H4 (cell line): ENCODE results near the gene CETN2. TPM values are rescaled to one million over a fixed set of nuclear protein-coding genes. Genes with fewer than 3 reads are reported as not detected.
"Not testable (repeated sequence)": the region's sequence is repeated elsewhere in the genome, so short reads cannot be mapped to it uniquely, and the experiment has no call there.

Experiments used
- DNase-seq: peaks from one replicate; pipeline ENCODE4 v3.0.0-alpha.2; 2015; ENCODE audit warnings: low spot score
- total RNA-seq: library from RNA; depleted of rRNA; stranded (reverse); fragments of >200 nt; shearing (Covaris generic); gene quantifications from 2 replicates; pipeline ENCODE4 v1.2.3, GENCODE V29; 2014; rRNA removed

Gene CETN2
- 68.5 and 69.1 TPM in 2 replicates for total RNA-seq

GRCh38 chrX:152830312-152831305 lies at the start of gene CETN2, which contains the start of gene NSDHL:
TSS of gene CETN2 (minus strand) at chrX:152830757. CDS start at chrX:152830710, 47 bp downstream.
TSS of gene NSDHL (plus strand) at chrX:152831063. CDS start at chrX:152846325, 15,262 bp downstream.
- DNase-seq: peak; percentile 94

- no peak for DNase-seq
Observed at GRCh38 chrX:152878976-152879755, 48.6 kb upstream of the CETN2 start.

- DNase-seq: no peak
Observed at GRCh38 chrX:152876931-152877840, 46.6 kb upstream of the CETN2 start.

- no peak for DNase-seq
Observed at GRCh38 chrX:152873361-152873760, 42.8 kb upstream of the CETN2 start.

GRCh38 chrX:152872522-152872921 lies 42.0 kb upstream of the CETN2 start:
- DNase-seq: no peak

GRCh38 chrX:152871260-152871659 lies 40.7 kb upstream of the CETN2 start:
- no peak for DNase-seq

- no peak for DNase-seq
Observed at GRCh38 chrX:152869972-152870371, 39.4 kb upstream of the CETN2 start.

GRCh38 chrX:152866386-152866785 lies 35.8 kb upstream of the CETN2 start:
- DNase-seq: no peak

- DNase-seq: no peak
Observed at GRCh38 chrX:152865232-152865920, 34.8 kb upstream of the CETN2 start.

GRCh38 chrX:152861826-152862225 lies 31.3 kb upstream of the CETN2 start:
- no peak for DNase-seq

GRCh38 chrX:152861116-152861515 lies 30.6 kb upstream of the CETN2 start:
- no peak for DNase-seq

- no peak for DNase-seq
Observed at GRCh38 chrX:152853986-152854385, 23.4 kb upstream of the CETN2 start.

- DNase-seq: no peak
Observed at GRCh38 chrX:152850465-152850864, 19.9 kb upstream of the CETN2 start.

GRCh38 chrX:152847281-152847680 lies 16.7 kb upstream of the CETN2 start:
- no peak for DNase-seq

- no peak for DNase-seq
Observed at GRCh38 chrX:152845618-152846240, 15.2 kb upstream of the CETN2 start.

GRCh38 chrX:152844256-152844655 lies 13.7 kb upstream of the CETN2 start:
- DNase-seq: no peak

- no peak for DNase-seq
Observed at GRCh38 chrX:152843852-152844251, 13.3 kb upstream of the CETN2 start.

- no peak for DNase-seq
Observed at GRCh38 chrX:152842772-152843338, 12.3 kb upstream of the CETN2 start.

- not testable (repeated sequence) for DNase-seq
Observed at GRCh38 chrX:152835470-152835869, 4.9 kb upstream of the CETN2 start.

GRCh38 chrX:152833378-152833777 lies 2.8 kb upstream of the CETN2 start:
- DNase-seq: no peak
